K562 (cell line): ENCODE data around the gene ARL4D. TPM values are rescaled to one million over a fixed set of nuclear protein-coding genes. Genes with fewer than 3 reads are reported as not detected.
A peak's percentile ranks its signal among the peaks of the same experiment; 100 is the strongest.

Source experiments
- ESRRA ChIP-seq: fragments of 450-650 bp; IDR thresholded peaks from 2 replicates; pipeline ENCODE4 v1.6.1; 2014; ENCODE audit warnings: low read depth, mild to moderate bottlenecking, moderate library complexity, borderline replicate concordance
- FOXA3 ChIP-seq, 2 experiments: fragments of 450-650 bp in 1 of 2; sonication (generic) in 1 of 2; formaldehyde crosslinking; IDR thresholded peaks in 1 of 2; conservative IDR thresholded peaks in 1 of 2; 2 replicates each; pipeline versions ENCODE4 v1.4.0 to v1.8.0; 2020 to 2022; ENCODE audit warnings: mild to moderate bottlenecking in 2 of 2, missing genetic modification reagents in 1 of 2
- GTF2E2 ChIP-seq: fragments of 200-800 bp; sonication (Bioruptor generic); IDR thresholded peaks from 2 replicates; pipeline ENCODE4 v1.6.1; 2016; ENCODE audit warnings: missing genetic modification characterization, missing compliant biosample characterization
- IFI16 ChIP-seq: fragments of 250-450 bp; sonication (Bioruptor Pico); IDR thresholded peaks from 2 replicates; pipeline ENCODE4 v2.1.2; 2022; ENCODE audit warnings: mild to moderate bottlenecking, inconsistent platforms
- LARP7 ChIP-seq: fragments of 450-650 bp; IDR thresholded peaks from 2 replicates; pipeline ENCODE4 v1.6.1; 2016
- MED1 ChIP-seq: sonication (generic); formaldehyde crosslinking; IDR thresholded peaks from 2 replicates; pipeline ENCODE4 v1.8.1; 2023; ENCODE audit warnings: missing genetic modification reagents, borderline replicate concordance
- MEIS2 ChIP-seq: fragments of 450-650 bp; IDR thresholded peaks from 2 replicates; pipeline ENCODE4 v1.6.1; 2014; ENCODE audit warnings: mild to moderate bottlenecking; ENCODE audit not compliant: partially characterized antibody
- PTBP1 ChIP-seq: fragments of 200-400 bp; formaldehyde crosslinking; IDR thresholded peaks from 2 replicates; pipeline ENCODE4 v1.6.1; 2017; ENCODE audit warnings: low read depth, low read length
- RBM17 ChIP-seq: fragments of 200-400 bp; formaldehyde crosslinking; IDR thresholded peaks from 2 replicates; pipeline ENCODE4 v1.6.1; 2017; ENCODE audit warnings: low read depth, mild to moderate bottlenecking, low read length, borderline replicate concordance
- SAFB2 ChIP-seq: fragments of 200-400 bp; formaldehyde crosslinking; IDR thresholded peaks from 2 replicates; pipeline ENCODE4 v1.6.1; 2018; ENCODE audit warnings: borderline replicate concordance, low read length, low read depth, moderate library complexity; ENCODE audit not compliant: severe bottlenecking
- TEAD1 ChIP-seq, 2 experiments: fragments of 450-650 bp in 1 of 2; sonication (generic) in 1 of 2; formaldehyde crosslinking; IDR thresholded peaks; 2 replicates each; pipeline versions ENCODE4 v1.4.0 to v1.8.0; 2020 to 2022; ENCODE audit warnings: mild to moderate bottlenecking in 2 of 2, missing genetic modification reagents in 1 of 2
- polyA plus RNA-seq, 8 experiments: library from polyadenylated mRNA; depleted of rRNA in 4 of 8; stranded (reverse) in 5 of 8; unstranded in 3 of 8; fragments of >200 nt; fragmentation: Nextera tagmentation in 2 of 8; fragmentation: Illumina TruSeq in 1 of 8; extraction: Ambion mirVana in 2 of 8; extraction: Trizol in 1 of 8; gene quantifications; 2 replicates each; pipeline versions ENCODE4 v1.2.1 to v1.2.3, GENCODE V29; 2011 to 2014; ENCODE audit warnings: inconsistent platforms in 1 of 8, missing spikeins in 1 of 8
- total RNA-seq, 7 experiments: library from RNA; depleted of rRNA in 6 of 7; stranded (reverse); fragments of >200 nt in 6 of 7; fragmentation: Illumina TruSeq in 2 of 7; extraction: Trizol in 2 of 7; gene quantifications; 2 replicates each; pipeline versions ENCODE4 v1.2.1 to v1.2.3, GENCODE V29; 2011 to 2021; ENCODE audit warnings: low replicate concordance in 1 of 7
- TF ChIP-seq, protein P1 (sequence below): fragments of 250-450 bp; sonication (Bioruptor Pico); IDR thresholded peaks from 2 replicates; pipeline ENCODE4 v1.5.0; 2021; ENCODE audit warnings: mild to moderate bottlenecking, borderline replicate concordance
- TF ChIP-seq, protein P2 (sequence below): fragments of 450-650 bp; formaldehyde crosslinking; conservative IDR thresholded peaks from 2 replicates; pipeline ENCODE4 v1.4.0; 2022; ENCODE audit warnings: mild to moderate bottlenecking, missing genetic modification characterization
- TF ChIP-seq, protein P3 (sequence below): fragments of 450-650 bp; IDR thresholded peaks from 2 replicates; pipeline ENCODE4 v1.6.1; 2016; ENCODE audit warnings: borderline replicate concordance
- TF ChIP-seq, protein P4 (sequence below): fragments of 450-650 bp; conservative IDR thresholded peaks from 2 replicates; pipeline ENCODE4 v1.6.1; 2016; ENCODE audit warnings: missing genetic modification characterization, low read depth, mild to moderate bottlenecking, control low read depth, missing compliant biosample characterization
- TF ChIP-seq, protein P5 (sequence below): IDR thresholded peaks from 3 replicates; pipeline ENCODE4 v1.6.1; 2011; ENCODE audit warnings: borderline replicate concordance, mild to moderate bottlenecking; ENCODE audit not compliant: insufficient read length, insufficient read depth

ARL4D gene
- total and polyA plus RNA-seq, 9 of the 15 experiments (the other 6 are each of a cell fraction or from before 2014, with no cell fraction given), result 0.07 to 0.53 (median 0.28) TPM; not detected in 1

DNA sequence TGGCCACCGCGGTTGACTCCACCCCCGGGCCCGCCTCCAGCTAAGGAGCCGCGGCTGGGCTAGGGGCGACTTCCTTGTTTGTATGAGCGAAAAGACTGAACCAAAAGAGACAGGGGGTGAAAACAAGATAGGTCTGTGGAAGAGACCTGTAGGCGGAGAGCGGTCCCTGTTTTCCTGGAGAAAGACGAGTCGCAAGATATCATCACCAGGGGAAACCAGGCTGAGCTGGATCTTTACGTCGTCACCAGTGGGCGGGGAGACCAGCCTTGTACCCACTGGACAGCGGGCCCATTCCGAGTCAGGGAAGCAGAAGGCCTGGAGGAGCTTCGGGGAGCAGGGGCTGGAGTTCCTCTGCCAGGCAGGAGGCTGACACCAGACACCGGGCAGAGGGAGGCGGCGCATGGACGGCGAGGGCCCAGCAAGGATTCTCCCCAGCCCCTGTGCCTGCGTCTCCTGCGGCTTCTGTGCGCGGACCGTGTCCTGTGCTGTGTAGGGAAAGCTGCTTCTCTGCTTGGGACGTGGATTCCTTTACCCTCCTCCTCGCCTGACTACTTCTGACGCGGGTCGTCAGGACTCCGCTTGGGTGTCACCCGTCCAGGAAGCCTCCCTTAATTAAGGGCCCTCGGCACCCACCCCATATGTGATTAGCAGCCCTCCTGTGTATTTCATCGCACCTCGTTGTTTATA, 10.3 kb upstream of the ARL4D start (continued):
- TF ChIP-seq, protein P1, sequence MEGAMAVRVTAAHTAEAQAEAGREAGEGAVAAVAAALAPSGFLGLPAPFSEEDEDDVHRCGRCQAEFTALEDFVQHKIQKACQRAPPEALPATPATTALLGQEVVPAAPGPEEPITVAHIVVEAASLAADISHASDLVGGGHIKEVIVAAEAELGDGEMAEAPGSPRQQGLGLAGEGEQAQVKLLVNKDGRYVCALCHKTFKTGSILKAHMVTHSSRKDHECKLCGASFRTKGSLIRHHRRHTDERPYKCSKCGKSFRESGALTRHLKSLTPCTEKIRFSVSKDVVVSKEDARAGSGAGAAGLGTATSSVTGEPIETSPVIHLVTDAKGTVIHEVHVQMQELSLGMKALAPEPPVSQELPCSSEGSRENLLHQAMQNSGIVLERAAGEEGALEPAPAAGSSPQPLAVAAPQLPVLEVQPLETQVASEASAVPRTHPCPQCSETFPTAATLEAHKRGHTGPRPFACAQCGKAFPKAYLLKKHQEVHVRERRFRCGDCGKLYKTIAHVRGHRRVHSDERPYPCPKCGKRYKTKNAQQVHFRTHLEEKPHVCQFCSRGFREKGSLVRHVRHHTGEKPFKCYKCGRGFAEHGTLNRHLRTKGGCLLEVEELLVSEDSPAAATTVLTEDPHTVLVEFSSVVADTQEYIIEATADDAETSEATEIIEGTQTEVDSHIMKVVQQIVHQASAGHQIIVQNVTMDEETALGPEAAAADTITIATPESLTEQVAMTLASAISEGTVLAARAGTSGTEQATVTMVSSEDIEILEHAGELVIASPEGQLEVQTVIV (CRISPR knock-in tag), result no peak
- TF ChIP-seq, protein P2, sequence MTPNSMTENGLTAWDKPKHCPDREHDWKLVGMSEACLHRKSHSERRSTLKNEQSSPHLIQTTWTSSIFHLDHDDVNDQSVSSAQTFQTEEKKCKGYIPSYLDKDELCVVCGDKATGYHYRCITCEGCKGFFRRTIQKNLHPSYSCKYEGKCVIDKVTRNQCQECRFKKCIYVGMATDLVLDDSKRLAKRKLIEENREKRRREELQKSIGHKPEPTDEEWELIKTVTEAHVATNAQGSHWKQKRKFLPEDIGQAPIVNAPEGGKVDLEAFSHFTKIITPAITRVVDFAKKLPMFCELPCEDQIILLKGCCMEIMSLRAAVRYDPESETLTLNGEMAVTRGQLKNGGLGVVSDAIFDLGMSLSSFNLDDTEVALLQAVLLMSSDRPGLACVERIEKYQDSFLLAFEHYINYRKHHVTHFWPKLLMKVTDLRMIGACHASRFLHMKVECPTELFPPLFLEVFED, result no peak
- TF ChIP-seq TEAD1 (CRISPR knock-in tag; IDR thresholded peaks at IDR 0.05) (no peak), MEIS2 (peak; percentile 58), RBM17 (no peak), FOXA3 (CRISPR knock-in tag; conservative IDR thresholded peaks at IDR 0.05 in 1 of 2, IDR thresholded peaks at IDR 0.05 in 1 of 2) (no peak), SAFB2 (no peak), GTF2E2 (tag) (no peak), LARP7 (no peak), PTBP1 (no peak), MED1 (CRISPR knock-in tag) (no peak), IFI16 (CRISPR knock-in tag) (no peak), ESRRA (peak; percentile 43; the same call in 1 of the 2 replicates)
- TF ChIP-seq, protein P3, sequence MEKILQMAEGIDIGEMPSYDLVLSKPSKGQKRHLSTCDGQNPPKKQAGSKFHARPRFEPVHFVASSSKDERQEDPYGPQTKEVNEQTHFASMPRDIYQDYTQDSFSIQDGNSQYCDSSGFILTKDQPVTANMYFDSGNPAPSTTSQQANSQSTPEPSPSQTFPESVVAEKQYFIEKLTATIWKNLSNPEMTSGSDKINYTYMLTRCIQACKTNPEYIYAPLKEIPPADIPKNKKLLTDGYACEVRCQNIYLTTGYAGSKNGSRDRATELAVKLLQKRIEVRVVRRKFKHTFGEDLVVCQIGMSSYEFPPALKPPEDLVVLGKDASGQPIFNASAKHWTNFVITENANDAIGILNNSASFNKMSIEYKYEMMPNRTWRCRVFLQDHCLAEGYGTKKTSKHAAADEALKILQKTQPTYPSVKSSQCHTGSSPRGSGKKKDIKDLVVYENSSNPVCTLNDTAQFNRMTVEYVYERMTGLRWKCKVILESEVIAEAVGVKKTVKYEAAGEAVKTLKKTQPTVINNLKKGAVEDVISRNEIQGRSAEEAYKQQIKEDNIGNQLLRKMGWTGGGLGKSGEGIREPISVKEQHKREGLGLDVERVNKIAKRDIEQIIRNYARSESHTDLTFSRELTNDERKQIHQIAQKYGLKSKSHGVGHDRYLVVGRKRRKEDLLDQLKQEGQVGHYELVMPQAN, result peak; percentile 32; the same call in 1 of the 2 replicates
- TF ChIP-seq, protein P4, sequence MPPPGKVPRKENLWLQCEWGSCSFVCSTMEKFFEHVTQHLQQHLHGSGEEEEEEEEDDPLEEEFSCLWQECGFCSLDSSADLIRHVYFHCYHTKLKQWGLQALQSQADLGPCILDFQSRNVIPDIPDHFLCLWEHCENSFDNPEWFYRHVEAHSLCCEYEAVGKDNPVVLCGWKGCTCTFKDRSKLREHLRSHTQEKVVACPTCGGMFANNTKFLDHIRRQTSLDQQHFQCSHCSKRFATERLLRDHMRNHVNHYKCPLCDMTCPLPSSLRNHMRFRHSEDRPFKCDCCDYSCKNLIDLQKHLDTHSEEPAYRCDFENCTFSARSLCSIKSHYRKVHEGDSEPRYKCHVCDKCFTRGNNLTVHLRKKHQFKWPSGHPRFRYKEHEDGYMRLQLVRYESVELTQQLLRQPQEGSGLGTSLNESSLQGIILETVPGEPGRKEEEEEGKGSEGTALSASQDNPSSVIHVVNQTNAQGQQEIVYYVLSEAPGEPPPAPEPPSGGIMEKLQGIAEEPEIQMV (tag), result no peak
- TF ChIP-seq, protein P5, sequence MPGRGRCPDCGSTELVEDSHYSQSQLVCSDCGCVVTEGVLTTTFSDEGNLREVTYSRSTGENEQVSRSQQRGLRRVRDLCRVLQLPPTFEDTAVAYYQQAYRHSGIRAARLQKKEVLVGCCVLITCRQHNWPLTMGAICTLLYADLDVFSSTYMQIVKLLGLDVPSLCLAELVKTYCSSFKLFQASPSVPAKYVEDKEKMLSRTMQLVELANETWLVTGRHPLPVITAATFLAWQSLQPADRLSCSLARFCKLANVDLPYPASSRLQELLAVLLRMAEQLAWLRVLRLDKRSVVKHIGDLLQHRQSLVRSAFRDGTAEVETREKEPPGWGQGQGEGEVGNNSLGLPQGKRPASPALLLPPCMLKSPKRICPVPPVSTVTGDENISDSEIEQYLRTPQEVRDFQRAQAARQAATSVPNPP, result no peak
